Esophagus squamous epithelium (tissue), 4 donors: Measurements from ENCODE around the gene SLC25A22.

Experiments used
- POLR2A ChIP-seq, 4 donors: fragments of 450-650 bp; IDR thresholded peaks; one replicate each; pipeline ENCODE4 v1.6.1; 2017; ENCODE audit warnings: antibody characterized with exemption in 4 of 4, mild to moderate bottlenecking in 4 of 4, moderate library complexity in 3 of 4
- TF ChIP-seq, protein P1 (sequence below), 6 experiments: fragments of 450-650 bp in 4 of 6; fragments of 200-600 bp in 2 of 6; sonication (generic) in 2 of 6; IDR thresholded peaks; one replicate each; pipeline ENCODE4 v1.5.1; 2016 to 2019; ENCODE audit warnings: antibody characterized with exemption in 6 of 6, mild to moderate bottlenecking in 4 of 6, moderate library complexity in 4 of 6

DNA sequence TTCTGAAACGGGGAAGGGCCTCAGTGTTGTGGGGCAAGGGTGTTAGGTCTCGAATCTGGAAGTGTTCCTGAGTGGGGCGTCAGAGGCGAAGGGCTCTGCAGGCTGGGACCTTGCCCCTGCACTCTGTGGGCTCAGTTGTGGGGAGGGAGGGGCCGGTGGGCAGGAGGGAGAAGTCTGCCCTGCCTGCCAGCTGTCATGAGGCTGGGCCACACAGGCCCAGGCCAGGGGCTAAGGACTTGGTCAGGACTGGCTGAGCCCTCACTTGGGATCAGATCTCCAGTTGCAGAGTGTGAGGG is 29.8 kb upstream of the SLC25A22 start, which contains the start of gene CRACR2B:
- TF ChIP-seq, protein P1, sequence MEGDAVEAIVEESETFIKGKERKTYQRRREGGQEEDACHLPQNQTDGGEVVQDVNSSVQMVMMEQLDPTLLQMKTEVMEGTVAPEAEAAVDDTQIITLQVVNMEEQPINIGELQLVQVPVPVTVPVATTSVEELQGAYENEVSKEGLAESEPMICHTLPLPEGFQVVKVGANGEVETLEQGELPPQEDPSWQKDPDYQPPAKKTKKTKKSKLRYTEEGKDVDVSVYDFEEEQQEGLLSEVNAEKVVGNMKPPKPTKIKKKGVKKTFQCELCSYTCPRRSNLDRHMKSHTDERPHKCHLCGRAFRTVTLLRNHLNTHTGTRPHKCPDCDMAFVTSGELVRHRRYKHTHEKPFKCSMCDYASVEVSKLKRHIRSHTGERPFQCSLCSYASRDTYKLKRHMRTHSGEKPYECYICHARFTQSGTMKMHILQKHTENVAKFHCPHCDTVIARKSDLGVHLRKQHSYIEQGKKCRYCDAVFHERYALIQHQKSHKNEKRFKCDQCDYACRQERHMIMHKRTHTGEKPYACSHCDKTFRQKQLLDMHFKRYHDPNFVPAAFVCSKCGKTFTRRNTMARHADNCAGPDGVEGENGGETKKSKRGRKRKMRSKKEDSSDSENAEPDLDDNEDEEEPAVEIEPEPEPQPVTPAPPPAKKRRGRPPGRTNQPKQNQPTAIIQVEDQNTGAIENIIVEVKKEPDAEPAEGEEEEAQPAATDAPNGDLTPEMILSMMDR (IDR thresholded peaks at IDR 0.05) = no peak
- TF ChIP-seq POLR2A (IDR thresholded peaks at IDR 0.05) = no peak
